DMS114 treated with DMSO at 0.1 percent for 48 hours (cell line): Measurements from ENCODE around the gene ZNF577.
"Not testable (repeated sequence)": the region's sequence is repeated elsewhere in the genome, so short reads cannot be mapped to it uniquely, and the experiment has no call there.

Experiments used
- DNase-seq: peaks from one replicate; lab custom pipeline; 2025; ENCODE audit not compliant: unreplicated experiment; lab: John Stamatoyannopoulos, UW

ZNF577 gene

DNA sequence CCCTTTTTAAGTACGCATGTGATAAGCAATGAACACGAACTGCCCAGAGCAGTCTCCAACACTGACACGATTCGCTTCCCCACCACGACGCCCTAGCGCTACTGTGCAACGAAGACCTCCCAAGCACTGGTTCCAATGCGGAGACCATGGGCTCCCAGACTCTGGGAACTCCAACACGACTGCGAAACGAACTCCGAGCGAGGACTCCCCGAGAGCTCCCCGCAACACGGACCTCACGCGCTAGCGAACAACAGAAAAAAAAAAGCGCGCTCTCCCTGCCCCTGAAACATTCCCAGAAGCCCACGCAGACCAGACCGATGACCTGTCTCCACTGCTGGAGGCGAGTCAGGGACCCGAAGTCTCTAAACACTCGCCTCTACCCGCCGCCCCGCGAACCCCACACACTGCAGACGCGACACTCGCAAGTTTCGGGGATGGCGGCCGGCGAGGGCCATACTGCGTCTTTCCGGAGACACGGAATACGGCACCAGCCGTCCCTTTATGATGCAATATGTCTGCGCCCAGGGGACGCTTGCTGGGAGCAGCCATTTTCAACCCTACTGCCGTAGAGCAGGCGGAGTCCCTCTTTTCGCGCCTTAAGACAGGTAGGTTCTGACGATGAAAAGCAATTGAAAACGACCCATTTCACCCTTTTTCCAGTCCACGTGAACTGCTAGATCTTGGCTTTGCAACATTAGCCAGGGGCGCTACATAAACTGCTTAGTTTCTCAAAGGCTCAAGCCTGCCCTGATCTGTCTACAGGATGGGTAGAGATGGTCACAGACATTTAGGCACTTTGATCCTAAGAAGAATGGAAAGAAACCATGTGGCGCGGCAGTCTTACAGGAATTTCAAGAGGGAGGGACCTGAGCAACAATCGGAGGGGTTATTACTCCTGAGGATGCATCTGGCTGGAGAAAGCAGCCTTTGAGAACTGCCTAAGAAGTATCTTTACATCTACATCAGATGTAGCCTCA lies at the start of gene ZNF577:
TSS of gene ZNF577 (minus strand) at position 430 of the 977 bp plus-strand sequence. CDS start 7,569 bp downstream, outside the sequence.
- DNase-seq: no peak

DNA sequence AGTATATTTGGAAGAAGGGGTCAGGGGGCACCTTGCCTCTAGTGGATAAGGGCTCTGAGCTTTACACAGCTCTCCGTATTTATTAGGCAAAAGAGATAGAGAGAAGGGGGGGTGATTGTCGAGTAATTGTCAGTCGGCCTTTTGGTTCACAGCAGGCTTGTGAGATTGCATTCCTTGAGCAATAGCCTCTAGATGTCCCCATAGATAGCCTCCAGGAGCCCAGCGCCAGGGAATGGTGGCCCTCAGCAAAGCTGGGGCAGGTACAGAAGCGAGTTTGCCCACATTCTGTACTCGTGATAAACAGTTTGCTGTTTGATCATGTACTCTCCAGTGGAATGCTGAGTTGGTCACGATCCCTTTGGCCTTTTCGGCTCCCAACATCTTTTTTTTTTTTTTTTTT lies 44.2 kb upstream of the ZNF577 start:
- no peak for DNase-seq

DNA sequence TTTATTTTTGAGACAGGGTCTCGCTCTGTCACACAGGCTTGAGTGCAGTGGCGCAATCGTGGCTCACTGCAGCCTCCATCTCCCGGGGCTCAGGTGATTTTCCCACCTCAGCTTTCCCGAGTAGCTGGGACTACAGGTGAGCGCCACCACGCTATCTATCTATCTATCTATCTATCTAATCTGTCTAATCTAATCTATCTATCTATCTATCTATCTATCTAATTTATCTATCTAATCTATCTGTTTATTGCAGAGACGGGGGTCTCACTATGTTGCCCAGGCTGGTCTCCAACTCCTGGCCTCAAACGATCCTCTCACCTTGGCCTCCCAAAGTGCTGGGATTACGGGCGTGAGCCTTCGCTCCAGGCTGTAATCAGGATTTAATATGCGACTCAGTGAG lies 40.1 kb upstream of the ZNF577 start:
- no peak for DNase-seq

DNA sequence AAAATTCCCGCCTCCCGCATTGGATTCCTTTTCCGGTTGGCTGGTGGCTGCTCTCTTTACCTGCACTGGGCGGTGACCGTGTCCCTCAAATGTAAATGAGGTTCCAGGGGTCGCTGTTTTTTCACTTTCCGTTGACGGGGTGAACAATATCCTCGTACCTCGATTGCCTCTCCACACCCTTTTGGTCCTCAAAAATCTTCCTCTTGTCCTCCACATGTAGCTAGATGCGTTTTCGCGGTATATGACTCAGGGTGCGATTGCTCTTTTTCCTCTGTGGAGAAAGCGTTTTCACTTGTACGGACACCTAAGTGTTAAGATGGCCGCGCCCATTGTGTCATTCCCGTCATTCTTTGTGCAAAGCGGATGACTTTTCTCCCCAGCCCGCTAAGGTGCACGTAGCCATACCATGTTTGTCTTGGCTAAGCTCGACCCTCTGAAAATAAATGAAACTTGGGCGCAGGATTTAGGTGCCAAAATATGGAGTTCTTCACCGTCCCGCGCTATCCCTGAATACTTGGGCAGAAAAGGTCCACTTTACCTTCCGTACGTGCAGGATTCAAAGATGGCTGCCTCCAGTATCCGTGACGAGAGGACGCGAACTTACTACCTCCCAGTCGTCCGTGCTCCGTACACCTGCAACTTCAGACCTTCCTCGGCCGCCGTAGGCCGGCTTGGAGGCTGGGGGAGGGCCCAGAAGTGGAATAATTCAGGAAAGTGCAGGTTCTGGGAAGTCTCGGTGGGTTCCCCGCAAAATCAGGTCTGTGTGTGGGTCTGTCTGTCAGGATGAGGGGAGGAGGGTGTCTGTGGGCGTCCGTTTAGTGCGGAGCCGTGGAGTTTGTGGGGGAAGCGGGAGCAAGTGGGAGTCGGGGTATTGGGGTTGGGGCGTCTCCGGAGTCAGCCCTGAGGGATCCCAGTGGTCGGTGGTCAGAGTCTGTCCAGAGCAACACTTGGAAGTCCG lies 39.3 kb upstream of the ZNF577 start, which contains the start of gene ZNF613:
TSS of gene ZNF613 (plus strand) at position 689 of the 958 bp plus-strand sequence. CDS start 8,749 bp downstream, outside the sequence.
- peak; percentile 95 for DNase-seq

DNA sequence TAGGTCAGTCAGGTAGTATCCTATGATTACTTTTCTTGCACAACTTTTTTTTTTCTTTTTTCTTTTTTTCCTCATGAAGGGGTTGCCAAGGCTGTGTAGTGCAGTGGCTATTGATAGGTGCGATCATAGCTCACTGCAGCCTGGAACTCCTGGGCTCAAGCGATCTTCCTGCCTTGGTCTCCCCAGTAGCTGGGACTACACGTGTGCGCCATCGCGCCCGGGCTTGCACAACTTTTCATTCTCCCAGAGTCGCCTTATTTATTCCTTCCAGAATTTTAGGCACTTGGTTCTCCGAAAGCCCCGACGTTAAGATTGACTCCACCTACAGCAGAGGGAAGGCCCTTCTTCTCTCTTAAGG lies 38.7 kb upstream of the ZNF577 start:
- no peak for DNase-seq

DNA sequence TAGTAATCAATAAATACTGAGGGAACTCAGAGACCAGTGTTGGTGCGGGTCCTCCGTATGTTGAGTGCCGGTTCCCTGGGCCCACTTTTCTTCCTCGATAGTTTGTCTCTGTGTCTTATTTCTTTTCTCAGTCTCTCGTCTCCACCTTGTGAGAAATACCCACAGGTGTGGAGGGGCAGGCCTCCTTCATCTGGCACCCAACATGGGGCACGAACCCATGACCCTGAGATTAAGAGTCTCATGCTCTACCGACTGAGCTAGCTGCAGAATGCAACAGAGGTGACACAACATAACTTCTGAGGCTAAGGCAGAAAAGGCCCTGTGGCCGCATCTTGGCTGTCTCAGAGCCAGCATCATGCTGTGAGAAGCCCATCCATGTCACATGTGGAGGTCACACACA lies 34.2 kb upstream of the ZNF577 start:
- DNase-seq: no peak

DNA sequence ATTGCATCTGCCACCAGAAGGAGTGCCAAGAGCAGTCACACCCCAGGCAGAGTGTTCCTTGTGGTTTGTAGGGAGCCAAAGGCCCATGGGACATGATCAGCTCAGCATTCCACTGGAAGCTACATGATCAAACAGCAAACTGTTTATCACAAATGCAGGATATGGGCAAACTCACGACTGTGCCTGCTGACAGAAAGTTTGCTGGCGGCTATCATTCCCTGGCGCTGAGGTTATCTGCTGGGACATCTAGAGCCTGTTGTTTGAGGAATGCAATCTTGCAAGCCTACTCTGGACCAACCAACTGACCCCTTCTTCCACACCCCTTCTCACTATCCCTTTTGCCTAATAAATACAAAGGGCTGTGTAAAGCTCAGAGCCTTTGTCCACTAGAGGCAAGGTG lies 31.9 kb upstream of the ZNF577 start:
- no peak for DNase-seq

DNA sequence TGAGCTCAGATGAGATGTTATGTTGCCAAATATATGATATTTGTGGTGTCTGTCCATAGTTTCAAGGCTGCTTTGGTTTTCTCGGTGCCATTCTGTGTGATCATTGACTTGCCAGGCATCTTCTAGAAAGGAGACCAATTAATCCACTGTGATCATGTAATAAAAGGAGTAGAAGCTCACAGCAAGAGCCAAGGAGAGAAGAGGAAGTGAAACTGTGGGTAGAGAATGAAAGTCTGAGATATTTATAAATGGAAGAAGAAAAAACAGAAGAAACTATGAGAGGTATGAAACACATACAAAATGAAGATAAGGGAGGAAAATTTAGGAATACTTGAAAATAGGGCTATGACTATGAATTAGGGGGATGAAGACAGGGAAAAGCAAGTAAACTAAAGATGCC lies 28.4 kb upstream of the ZNF577 start:
- no peak for DNase-seq

DNA sequence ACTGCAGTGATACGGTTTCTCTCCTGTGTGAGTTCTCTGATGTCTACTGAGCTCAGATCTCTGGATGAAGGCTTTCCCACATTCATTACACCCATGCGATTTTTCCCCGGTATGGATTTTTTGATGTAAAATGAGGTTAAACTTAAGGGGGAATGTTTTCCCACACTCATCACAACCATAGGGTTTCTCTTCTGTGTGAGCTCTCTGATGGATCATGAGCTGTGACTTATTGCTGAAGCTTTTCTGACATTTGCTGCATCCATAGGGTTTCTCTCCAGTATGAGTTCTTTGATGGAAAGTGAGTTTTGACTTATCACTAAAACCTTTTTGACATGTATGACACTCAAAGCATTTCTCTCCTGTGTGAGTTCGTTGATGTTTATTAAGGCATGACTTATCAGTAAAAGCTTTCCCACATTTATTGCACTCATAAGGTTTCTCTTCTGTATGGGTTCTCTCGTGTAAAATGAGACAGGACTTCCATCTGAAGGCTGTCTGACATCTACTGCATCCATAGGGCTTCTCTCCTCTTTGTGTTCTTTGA lies 27.6 kb upstream of the ZNF577 start:
- DNase-seq: peak; percentile 5

DNA sequence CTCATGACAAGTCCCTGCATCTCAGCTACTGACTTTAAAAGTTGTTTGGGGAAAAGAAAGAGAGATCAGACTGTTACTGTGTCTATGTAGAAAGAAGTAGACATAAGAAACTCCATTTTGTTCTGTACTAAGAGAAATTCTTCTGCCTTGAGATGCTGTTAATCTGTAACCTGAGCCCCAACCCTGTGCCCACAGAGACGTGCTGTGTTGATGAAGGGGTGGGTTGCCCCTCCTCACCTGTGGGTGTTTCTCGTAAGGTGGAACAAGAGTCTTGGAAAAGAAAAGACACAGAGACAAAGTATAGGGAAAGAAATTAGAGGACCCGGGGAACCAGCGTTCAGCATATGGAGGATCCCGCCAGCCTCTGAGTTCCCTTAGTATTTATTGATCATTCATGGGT lies 20.2 kb upstream of the ZNF577 start:
- DNase-seq: not testable (repeated sequence)

DNA sequence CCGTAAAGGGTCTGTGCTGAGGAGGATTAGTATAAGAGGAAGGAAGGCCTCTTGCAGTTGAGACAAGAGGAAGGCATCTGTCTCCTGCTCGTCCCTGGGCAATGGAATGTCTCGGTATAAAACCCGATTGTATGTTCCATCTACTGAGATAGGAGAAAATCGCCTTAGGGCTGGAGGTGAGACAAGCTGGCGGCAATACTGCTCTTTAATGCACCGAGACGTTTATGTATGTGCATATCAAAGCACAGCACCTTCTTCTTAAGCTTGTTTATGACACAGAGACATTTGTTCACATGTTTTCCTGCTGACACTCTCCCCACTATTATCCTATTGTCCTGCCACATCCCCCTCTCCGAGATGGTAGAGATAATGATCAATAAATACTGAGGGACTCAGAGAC lies 18.4 kb upstream of the ZNF577 start:
- not testable (repeated sequence) for DNase-seq

DNA sequence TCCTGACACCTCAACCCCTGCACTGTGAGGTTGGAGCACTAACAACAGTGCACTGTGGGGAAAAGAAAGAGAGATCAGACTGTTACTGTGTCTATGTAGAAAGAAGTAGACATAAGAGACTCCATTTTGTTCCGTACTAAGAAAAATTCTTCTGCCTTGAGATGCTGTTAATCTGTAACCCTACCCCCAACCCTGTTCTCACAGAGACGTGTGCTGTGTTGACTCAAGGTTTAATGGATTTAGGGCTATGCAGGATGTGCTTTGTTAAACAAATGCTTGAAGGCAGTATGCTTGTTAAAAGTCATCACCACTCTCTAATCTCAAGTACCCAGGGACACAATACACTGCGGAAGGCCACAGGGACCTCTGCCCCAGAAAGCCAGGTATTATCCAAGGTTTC lies 17.9 kb upstream of the ZNF577 start:
- not testable (repeated sequence) for DNase-seq

DNA sequence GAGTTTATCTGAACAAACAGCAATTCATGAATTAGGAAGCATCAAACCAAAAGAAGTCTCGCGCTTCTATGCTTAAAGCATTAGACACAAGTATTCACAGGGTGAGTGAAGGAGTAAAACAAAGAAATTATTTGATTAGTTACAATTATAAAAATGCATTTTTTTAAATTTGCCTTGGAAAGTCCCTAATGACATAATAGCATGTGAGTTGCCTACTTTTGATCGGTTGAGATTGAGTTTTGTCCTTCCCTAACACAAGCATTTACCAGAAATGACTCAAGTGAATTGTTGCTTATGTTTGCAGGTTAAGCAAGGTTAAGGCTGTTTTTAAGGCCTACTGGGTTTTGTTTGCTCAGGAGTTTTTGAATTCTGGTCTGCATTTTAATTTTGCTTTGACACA lies 17.5 kb upstream of the ZNF577 start:
- DNase-seq: no peak

DNA sequence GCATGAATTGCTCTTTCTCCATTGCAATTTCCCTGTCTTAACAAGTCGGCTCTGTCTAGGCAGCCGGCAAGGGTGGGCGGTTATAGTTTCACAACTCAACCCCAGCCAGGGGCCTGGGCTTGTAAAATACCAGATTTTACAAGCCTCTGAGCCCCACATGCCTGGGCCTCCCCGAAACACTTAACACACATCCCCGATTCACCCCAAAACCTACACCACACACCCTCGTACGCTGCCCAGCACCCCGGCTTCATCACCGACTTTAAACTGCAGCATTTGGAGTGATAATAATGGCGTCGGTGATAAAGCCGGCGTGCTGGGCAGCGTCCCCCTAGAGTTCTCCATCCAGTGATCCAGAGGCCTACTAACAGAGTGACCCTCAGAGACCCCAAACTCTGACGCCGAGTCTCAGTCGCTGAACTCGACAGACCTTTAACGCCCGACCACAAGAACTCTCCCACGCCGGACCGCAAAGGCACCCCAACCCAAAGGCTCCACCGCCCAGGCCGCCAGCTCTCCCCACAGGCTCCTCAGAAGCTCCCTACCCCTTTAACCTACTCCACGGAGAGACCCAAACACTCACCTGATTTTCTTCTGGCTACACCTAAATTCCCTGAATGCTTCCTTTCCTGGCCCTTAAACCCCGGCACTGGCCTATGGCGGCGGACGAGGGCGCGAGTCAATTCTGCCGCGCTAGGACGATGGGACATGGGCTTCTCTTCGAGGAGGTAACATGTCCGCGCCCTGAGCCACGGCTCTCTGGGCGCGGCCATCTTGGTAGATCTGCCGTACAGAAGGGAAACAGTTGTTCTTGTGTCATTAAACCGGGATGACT lies 16.8 kb upstream of the ZNF577 start, which contains the start of gene ZNF649:
TSS of gene ZNF649 (minus strand) at position 687 of the 835 bp plus-strand sequence. CDS start 4,910 bp downstream, outside the sequence.
- no peak for DNase-seq

DNA sequence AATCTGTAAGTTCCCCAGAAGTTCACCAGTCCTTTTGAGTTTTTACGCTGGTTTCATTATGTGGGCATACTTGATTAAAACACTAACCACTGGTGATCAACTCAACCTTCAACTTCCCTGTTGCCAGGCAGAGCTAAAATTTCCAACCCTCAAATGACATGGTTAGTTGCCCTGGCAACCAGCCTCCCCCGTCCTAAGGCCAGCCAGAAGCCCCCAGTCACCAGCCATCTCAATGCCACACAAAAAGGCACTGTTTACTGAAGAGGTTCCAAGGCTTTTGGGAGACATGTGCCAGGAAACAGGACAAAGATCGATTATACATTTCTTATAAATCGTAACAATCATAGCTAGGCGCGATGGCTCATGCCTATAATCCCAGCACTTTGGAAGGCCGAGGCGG lies 15.4 kb upstream of the ZNF577 start:
- DNase-seq: no peak

DNA sequence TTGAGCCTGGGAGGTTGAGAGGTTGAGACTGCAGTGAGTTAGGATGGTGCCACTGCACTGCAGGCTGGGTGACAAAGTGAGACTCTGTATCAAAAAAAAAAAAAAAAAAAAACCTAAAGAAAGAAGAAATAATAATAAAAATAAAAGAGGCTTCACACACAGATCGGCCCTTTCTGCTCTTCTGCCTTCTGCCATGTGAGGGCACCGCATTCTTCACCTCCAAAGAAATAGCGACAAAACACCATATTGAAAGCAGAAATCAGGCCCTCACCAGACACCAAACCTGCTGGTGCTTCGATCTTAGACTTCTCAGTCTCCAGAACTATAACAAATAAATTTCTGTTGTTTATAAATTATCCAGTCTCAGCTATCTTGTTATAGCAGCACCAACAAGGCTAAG lies 14.1 kb upstream of the ZNF577 start:
- no peak for DNase-seq

DNA sequence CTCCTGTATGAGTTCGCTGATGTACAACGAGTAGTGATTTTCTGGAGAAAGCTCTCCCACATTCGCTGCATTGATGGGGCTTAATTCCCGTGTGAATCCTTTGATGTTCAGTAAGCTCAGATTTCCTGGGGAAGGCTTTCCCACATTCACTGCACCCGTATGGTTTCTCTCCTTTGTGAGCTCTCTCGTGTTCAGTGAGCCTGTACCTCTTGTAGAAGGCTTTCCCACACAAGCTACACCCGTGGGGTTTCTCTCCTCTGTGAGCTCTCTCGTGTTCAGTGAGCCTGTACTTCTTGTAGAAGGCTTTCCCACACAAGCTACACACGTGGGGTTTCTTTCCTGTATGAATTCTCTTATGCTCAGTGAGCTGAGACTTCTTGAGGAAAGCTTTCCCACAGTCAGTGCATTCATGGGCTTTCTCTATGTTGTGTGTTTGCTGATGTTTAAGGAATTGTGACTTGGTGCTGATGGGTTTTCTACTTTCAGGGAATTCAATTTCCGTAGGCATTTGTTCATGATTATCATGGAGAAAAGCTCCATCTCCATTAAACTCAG lies 3.5 kb upstream of the ZNF577 start:
- no peak for DNase-seq

DNA sequence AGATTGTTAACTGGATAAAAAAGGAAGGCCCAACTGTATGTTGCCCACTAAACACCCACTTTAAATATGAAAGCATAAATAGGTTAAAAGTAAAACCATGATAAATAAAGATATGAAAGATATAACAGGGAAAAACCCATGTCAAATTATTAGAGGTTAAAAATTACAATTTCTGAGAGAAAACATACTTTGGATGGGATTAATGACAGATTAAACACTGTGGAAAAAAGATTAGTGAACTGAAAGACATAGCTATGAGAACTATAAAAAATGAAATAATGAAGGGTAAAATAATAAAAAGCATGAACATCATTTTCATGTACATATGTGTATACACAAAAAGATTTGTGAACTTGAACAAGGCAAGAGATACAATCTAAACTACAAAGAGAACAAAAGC lies 2.2 kb upstream of the ZNF577 start:
- DNase-seq: no peak

DNA sequence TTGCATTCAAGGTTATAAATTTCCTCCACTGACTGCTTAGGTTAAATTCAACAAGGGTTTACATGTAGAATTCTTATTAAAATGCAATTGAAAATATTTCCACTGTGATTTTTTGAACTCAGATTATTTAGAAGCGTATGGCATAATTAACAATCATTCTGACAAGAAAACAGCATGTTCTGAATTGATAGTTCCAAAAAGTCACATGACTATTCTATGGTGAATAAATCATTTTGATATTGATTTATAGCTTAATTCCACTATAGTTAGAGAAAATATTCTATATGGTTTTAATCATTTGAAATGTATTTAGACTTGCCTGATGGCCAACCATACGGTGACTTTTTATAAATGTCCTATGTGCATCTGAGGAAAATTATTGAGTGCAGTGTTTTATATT lies 3.0 kb downstream of the ZNF577 start:
- no peak for DNase-seq

DNA sequence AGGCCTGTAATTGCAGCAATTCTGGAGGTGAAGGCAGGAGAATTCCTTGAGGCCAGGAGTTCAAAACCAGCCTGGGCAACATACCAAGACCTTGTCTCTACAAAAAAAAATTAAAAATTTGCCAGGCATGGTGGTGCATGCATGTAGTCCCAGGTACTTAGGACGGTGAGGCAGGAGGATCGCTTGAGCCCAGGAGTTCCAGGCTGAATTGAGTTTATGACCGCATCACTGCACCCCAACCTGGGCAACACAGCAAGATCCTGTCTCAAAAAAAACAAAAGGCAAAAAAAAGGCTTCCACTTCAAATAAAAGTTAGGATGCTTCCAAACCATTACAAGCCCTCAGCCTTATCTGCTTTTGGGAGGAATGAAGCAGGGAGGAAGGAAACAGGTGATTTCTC lies 5.2 kb downstream of the ZNF577 start:
- DNase-seq: no peak
